Dedifferentiated amniotic fluid mesenchymal stem cell (primary cell): ENCODE data around the gene TRRAP.
"Not testable (repeated sequence)": the region's sequence is repeated elsewhere in the genome, so short reads cannot be mapped to it uniquely, and the experiment has no call there.

Experiments used
- DNase-seq: peaks from one replicate; pipeline ENCODE4 v3.0.0-alpha.2; 2016; ENCODE audit errors: extremely low spot score

Gene TRRAP

DNA sequence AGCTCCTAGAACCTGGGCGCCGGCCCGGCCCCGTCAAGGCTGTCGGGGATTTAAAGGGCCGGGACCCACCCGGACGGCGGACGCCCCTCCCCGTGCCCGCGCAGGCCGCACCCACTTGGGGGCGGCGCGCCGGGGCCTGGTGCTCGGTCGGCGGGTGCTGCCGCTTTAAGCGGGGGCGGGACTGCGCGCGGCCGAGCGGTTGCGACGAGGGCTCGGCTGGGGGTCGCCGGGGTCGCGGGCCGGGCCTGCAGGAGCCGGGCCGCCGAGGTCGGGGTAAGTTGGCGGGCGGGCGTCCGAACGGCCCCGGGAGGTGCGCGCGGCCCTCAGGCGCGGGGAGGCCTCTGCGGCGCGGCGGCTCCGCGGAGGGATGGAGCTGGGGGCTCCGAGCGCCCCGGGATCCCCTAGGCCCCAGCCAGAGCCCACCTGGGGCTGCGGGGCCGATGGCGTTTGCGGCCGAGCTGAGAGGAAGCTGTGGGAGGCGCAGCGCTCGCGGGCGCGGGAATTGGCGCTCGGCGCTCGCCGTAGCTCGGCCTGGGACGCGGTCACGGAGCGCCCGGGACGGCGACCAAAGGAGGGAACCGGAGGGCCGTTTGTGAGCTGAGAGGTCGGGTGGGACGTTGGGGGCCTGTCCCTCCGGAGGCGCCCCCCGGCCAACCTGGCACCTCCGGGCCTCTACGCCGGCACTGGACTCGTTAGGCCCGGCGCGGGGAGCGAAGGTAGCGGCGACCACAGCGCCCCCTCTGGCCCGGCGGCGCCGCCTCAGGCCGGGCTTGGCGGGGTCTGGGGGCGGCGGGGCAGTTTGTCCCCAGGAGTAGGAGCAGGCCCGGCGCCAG is at the start of gene TRRAP:
Gene TRRAP (plus strand): TSS at position 168 of the 833 bp plus-strand sequence. CDS start 2,619 bp downstream, outside the sequence.
- DNase-seq: peak; percentile 44

DNA sequence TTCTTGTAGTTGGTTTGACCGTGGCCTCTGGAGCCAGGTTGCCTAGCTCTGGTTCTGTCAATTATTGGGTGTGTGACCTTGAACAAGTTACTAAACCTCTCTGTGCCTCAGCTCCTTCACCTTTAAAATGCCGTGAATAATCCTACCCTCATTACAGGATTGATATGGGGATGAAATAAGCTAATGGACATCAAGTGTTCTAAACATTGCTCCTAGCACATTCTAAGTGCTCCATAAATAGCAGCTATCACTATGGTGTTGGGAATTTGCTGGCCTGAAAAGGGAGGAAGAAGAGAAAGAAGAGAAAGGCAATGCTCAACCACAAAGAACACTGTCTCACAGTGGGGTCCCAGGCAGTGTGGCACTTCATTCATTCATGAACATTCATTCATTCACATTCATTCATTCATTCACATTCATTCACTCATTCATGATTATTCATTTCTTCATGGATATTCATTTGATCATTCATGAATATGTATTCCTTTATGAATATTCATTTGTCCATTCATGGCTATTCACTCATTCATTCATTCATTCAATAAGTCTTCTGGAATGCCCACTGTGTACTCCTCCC is 47.3 kb upstream of the TRRAP start:
- DNase-seq: no peak

DNA sequence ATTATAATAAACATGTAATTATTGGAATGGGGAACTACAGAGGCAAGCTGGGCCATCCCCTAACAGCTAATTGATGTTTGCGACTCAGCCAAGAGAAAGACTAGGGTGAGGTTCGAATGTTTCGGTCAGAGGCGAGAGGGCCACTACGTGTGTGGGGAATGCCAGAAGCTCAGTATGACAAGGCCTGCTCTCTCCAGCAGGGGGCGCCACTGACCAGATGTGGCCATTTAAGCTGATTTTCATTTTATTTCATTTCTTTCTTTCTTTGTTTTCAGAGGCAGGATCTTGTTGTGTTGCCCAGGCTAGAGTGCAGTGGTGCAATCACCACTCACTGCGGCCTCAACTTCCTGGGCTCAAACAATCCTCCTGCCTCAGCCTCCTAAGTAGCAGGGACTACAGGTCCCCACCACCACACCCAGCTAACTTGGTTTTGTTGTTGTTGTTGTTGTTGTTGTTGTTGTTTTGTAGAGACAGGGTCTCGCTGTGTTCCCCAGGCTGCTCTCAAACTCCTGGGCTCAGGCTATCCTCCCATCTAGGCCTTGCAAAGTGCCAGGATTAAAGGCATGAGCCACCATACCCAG is 46.6 kb upstream of the TRRAP start:
- DNase-seq: no peak

DNA sequence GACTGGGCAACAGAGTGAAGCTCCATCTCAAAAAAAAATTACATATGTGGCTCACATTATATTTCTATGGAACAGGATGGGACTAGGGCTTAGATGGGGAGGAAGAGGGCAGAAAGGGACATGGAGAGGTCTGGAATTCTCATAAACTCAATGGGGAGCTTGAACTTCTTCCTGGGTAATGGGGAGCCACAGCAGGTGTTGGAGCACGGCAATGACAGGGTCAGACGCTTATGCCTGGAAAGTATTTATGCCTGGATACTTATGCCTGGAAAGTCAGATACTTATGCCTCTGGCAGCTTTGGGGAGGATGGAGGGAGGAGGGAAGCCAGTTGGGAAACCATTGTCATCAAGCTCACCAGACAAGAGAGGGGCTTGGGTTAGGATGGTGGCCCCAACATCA is 45.3 kb upstream of the TRRAP start:
- no peak for DNase-seq

DNA sequence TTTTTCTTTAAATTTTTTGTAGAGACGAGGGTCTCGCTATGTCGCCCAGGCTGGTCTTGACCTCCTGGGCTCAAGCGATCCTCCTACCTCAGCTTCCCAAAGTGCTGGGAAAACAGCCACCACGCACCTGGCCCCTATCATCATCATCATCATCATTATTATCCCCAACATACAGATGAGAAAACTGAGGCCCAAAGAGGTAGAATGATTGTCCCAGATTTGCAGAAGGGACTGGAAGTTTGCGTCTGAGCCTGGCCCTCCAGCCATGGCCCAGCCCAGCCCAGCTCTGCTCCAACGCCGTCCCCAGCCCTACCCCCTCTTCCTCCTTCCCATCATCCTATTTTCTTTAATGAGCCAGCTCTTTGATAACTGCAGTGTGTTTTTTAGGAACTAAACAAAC is 43.4 kb upstream of the TRRAP start:
- no peak for DNase-seq

DNA sequence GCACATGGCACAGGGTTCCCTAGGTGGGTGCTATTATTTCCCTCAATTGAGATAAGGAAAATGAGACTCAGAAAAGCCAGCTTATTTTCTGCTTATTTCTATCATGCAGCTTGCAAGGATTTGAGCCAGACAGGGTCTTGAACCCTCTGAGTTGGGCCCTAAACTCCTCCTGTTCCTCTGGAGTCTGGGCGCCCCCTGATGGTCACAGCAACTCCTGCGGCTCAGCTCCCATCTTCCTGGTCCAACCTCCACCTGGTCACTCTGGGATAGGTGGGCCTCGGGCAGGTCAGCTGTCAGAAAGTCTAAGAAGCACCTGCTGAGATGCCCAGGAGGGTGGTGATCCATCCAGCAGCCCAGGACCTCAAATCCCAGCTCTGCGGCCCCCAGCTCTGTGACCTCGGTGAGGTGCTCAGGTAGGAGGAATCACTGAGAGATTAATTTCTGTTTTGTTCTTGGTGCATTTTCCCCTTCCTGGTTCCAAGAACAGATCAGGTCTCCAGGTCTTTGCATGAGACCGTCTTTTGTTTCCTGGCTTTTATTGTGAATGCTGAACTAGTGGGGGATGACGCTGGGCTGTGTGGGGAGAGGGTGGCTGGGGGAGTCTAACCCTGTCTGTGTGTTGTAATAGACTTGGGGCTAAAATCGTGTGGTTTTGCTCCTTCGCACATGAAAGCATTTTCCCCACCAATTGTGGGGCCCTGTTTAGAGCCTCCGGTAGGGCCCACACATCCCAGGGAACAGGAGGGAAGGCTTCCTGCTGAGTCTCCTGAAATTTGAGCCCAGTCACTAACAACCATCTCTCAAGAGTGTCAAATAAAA is 41.3 kb upstream of the TRRAP start:
- no peak for DNase-seq

DNA sequence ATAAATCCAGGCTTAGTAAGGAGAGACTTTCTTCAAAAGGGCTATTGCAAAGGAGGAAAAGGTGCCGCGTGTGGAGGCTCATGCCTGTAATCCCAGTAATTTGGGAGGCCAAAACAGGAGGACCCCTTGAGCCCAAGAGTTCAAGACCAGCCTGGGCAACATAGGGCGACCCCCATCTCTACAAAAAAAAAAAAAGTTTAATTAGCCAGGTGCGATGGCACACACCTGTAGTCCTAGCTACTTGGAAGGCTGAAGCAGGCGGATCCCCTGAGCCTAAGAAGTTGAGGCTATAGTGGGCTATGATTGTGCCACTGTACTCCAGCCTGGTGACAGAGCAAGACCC is 40.7 kb upstream of the TRRAP start:
- DNase-seq: no peak

DNA sequence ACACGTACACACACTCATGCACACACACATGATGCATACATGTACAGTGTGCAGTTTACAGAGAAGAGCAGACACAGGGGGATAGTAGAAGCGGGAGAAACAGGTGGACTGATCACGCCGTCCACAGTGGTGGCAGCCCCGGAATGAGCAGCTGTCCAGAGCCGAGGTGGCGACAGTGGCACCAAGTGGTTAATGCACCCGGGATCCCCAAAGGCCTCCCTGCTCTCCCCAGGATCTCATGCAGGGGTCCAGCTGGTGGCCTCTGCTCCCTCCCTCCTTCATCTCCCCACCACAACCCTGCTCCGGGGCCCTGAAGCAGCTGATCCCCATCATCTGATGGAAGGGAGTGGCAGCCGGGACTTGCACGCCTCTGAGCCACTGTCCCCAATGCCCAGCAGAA is 38.2 kb upstream of the TRRAP start:
- DNase-seq: no peak

DNA sequence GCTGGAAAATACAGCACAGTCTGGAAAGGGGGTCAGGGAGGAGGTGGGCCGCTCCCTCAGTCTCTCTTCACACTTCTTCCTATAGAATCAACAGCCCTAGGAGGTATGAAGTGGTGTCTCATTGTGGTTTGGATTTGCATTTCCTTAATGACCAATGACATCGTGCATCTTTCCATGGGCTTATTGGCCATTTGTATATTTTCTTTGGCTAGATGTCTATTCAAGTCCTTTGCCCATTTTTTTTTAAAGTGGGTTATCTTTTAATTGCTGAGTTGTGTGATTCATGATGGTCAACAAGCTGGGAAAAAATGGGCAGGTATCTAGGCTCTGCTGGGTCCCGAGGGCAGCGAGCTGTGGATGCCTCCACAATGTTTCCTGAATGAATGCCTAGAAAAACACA is 37.6 kb upstream of the TRRAP start:
- no peak for DNase-seq

DNA sequence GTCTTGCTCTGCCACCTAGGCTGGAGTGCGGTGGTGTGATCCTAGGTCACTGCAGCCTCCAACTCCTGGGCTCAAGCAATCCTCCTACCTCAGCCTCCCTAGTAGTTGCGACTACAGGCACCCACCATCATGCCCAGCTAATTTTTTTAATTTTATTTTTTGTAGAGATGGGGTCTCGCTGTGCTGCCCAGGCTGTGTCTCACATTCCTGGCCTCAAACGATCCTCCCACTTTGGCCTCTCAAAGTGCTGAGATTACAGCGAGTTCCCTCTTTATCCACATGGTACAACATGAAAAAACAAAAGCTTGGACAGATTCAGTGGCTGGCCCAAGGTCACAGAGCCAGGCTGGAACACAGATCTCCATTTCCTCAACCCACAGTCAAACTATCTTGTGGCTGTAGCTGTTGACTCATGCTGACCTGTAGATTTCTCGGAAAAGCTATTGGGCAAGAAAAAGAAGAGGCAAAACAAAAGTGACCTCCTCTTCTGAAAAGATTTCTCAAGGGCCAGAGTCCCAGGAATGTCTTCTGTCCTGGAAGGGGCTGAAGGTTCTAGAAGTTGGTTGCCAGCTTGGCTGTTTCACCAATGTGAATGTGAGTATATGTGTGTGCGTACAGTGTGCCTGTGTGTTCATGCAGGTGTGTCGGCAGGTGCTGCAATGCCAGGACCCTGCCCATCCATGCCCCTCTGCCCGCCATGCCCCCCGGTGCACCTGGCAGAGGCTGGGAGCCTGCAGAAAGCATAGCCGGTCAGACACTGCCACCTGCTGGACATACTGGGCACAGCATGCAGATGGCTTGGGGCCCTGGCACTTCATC is 36.9 kb upstream of the TRRAP start:
- DNase-seq: no peak

DNA sequence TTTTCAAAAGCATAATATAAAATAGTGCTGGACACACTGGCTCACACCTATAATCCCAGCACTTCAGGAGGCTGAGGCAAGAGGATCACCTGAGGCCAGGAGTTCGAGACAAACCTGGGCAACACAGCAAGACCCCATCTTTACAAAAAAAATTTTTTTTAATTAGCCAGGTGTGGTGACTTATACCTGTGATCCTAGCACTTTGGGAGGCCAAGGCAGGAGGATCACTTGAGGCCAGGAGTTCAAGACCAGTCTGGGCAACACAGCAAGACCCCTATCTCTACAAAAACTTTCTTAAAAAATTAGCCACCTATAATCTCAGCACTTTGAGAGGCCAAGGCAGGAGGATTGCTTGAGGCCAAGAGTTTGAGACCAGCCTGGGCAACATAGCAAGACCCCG is 35.8 kb upstream of the TRRAP start:
- not testable (repeated sequence) for DNase-seq

DNA sequence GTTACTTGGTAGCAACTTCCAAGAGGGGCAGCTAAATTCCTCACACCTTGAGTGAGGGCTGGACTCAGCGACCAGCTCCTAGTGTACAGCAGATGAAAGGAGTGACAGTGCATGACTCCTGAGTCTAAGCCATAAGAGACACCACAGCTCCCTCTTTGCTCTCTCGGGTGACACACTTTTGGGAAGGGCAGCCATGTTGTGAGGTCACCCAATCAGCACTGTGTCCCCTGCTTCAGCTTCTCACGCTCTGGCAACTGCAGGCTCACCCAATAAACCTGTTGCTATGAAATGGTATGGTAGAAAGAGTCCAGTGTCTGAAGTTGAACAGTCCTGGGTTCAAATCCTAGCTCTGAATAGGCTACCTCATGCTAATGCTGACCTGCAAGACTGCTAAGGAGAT is 29.4 kb upstream of the TRRAP start:
- DNase-seq: no peak

DNA sequence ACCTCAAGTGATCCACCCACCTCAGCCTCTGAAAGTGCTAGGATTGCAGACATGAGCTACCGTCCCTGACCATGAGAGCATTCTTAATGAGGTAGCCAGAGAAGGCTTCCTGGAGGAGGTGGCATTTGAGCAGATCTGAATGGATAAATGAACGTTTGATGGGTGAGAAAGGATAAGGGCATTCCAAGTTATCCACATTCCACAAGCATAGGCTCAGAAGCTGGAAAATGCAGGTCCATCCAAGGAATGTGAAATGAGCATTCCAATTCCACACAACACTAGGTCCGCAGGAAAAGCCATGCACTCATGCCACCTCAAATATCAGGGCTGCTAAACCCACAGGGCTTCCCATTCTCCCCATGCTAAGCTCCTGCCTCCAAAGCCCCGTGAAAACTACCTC is 25.5 kb upstream of the TRRAP start:
- no peak for DNase-seq

DNA sequence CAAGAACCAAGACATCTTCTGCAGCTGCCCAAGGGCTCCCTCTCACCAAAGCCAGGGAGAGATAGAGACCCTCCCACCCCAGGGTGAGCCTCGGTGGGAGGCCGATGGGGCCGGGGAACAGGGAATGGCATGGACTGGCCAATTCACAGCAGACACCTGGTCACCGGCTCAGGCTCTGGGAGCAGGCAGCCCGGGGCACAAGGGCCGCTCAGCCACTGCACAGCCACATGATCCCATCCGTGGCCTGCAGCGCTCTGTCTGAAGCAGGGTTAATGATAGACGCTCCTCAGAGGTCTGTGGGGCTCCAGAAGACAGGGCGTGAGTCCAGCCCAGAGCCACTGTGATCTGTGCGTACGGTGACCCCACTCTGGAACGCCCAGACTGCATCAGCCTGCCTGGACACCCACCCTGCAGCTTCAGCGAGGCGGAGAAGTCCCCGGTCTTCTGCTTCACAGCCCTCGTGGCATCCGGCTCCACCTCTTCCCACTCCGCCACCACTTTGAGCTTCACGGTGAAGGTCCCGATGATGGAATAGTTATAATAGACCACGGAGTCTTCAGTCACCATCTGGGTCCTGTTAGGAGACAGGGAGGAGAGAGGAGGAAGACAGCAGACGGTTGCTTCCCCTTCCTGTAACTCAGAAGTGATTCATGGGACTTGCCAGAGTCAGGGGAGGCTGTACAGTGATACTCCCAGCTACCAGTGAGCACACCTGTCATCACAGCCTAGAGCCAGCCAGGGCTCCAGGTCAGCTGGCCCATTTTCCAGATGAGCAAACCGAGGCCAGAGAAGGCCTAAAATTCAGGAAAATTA is 22.5 kb upstream of the TRRAP start:
- no peak for DNase-seq

DNA sequence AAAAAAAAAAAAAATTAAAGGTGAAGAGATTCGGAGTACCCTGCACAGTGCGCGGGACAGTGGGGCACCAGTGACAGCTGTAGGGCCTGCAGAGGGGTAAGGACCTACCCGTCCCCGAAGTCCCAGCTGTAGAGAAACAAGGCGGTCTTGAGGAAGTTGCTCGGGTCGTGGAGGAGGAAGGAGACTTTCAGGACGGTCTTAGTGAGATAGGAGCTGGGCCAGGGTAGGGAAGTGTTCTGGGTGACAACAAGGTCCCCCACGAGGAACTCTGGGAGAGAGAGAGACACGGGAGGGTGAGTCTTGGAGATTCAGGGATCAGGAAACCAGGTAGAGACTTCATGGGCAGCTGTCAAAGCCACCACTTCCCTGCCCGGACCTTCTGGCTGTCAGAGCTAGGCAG is 18.3 kb upstream of the TRRAP start:
- DNase-seq: no peak

DNA sequence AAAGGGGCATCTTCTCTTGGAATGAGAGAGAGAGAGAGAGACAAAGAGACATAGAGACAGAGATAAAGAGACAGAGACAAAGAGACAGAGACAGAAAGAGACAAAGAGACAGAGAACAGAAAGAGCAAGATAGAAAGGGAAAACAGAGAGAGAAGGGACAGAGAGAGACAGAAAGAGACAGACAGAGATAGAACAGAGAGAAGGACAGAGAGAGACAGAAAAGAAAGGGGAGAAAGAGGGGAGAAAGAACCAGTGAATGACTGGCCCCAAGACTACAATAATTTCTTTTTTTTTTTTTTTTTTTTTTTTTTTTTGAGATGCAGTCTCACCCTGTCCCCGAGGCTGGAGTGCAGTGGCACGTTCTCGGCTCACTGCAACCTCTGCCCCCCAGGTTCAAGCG is 16.1 kb upstream of the TRRAP start:
- no peak for DNase-seq

DNA sequence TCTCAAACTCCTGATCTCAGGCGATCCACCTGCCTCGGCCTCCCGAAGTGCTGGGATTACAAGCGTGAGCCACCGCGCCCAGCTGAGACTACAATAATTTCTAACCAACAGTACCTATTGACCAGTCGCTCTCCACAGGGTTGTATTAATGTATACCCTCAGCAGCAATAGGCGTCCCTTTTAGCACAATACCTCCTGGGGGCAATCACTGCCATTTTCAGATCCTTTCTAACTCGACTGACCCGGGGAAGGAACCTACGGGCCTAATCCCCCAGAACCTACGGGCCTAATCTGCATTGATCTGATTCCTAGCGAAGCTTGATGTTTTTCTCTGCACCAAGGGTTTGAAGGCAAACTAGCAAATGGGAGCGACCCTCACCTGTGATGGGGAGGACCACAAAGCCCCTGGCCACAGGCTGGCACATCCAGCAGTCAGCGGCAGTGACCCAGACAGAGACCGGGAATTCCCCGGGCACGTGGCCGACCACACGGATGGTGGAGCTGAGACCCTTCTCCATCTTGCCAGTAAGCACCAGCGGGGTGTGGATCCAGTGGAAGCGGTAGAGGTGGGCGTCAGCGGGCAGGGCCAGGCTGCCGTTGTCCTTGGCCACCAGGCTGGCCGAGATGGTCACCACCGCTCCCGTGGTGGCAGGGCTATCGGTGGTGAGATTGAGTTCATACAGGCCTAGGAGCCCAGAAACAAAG is 15.5 kb upstream of the TRRAP start:
- DNase-seq: no peak

DNA sequence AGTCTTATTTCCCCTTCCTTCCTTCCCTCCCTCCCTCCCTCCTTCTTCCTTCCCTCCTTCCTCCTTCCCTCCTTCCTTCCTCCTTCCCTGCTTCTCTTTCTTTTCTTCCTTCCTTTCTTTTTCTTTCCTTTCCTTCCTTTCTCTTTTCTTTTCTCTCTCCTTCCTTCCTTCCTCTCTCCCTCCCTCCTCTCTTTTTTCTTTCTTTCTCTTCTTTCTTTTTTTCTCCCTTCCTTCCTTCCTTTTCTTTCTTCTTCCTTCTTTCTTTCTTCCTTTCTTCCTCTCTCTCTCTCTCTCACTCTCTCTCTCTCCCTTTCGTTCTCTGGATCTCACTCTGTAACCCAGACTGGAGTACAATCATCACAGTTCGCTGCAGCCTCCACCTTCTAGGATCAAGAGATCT is 14.7 kb upstream of the TRRAP start:
- DNase-seq: no peak

DNA sequence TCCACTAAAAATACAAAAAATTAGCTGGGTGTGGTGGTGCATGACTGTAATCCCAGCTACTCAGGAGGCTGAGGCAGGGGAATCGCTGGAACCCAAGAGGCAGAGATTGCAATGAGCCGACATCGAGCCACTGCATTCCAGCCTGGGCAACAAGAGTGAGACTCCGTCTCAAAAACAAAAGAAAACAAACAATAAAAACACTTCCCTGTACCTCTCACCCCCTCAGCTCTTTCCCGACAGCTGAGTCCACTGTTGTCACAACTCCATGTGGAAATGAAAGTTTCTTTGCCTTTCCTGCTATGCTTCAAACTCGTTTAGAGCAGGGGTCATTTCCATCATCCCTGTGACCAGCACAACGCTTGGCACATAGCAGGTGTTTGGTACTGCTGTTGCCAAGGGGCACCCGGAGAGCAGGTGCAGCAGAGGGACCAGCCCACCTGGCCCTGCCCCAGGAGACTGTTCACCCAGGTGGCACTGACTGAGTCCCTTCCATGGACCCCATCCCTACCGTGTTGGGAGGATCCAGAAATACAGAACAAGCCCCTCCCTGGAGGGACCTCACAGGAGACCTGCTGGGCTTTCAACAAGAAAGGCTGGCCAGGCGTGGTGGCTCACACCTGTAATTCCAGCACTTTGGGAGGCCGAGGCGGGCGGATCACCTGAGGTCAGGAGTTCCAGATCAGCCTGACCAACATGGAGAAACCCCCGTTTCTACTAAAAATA is 13.4 kb upstream of the TRRAP start:
- DNase-seq: no peak

DNA sequence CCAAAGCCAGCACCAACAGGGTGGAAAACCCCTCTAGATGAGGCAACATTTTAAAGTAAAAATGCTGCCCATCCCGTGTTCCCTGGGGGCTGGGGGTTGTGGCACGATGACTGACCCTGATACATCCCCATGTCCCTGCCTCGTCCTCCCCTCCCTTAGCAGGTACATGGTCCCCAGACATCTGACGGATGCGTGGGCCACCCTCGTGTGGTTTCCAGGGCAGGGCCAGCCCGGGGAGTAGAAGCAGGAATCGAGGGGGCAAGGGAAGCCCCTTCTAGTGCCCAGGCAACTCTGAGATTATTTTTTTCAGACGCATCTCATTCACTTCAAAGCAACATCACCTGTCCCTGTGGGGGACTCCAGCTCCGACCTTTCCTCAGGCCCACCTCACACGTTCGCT is 12.0 kb upstream of the TRRAP start:
- DNase-seq: no peak
